HEK293 (cell line): ENCODE measurements around the gene MTPN.
A peak's percentile ranks its signal among the peaks of the same experiment; 100 is the strongest.

Source experiments
- CTCF ChIA-PET: fragments of 350-600 bp; formaldehyde crosslinking; extraction: SDS; loops from one replicate; lab custom pipeline; 2021; ENCODE audit warnings: antibody characterized with exemption; lab: Yijun Ruan, JAX
- POLR2A ChIA-PET: fragments of 300-600 bp; formaldehyde crosslinking; extraction: SDS; loops from one replicate; lab custom pipeline; 2020; ENCODE audit warnings: antibody characterized with exemption, inconsistent platforms; lab: Yijun Ruan, JAX
- H3K27ac ChIP-seq: fragments of 200-500 bp; sonication (Bioruptor generic); 2 replicates; pipeline ENCODE4 v1.5.1; 2014; ENCODE audit warnings: low read depth, low read length, control low read depth, inconsistent platforms; ENCODE audit errors: extremely low read depth
- H3K36me3 ChIP-seq, 2 experiments: fragments of 200-500 bp in 1 of 2; sonication (Bioruptor generic) in 1 of 2; 1 replicate in 1 of 2; 2 replicates in 1 of 2; pipeline ENCODE4 v1.5.1; 2014 to 2017; ENCODE audit warnings: inconsistent platforms in 2 of 2, low read length in 2 of 2; ENCODE audit not compliant: control insufficient read depth in 2 of 2, insufficient read depth in 1 of 2
- H3K4me1 ChIP-seq: fragments of 200-500 bp; sonication (Bioruptor generic); 2 replicates; pipeline ENCODE4 v1.5.1; 2014; ENCODE audit warnings: mild to moderate bottlenecking, low read length, inconsistent platforms; ENCODE audit not compliant: control insufficient read depth, insufficient read depth
- H3K4me3 ChIP-seq: 2 replicates; pipeline ENCODE4 v1.5.1; 2011; ENCODE audit warnings: low read depth, mild to moderate bottlenecking, control low read depth, low read length, moderate library complexity
- H3K9me3 ChIP-seq: fragments of 200-500 bp; sonication (Bioruptor generic); 2 replicates; pipeline ENCODE4 v1.5.1; 2014; ENCODE audit warnings: low read depth, low read length, inconsistent platforms; ENCODE audit not compliant: control insufficient read depth, insufficient read depth
- HOXC10 ChIP-seq: sonication (generic); formaldehyde crosslinking; IDR thresholded peaks from 2 replicates; pipeline ENCODE4 v1.8.1; 2023; ENCODE audit warnings: mild to moderate bottlenecking, missing genetic modification reagents
- OSR2 ChIP-seq: fragments of 450-650 bp; formaldehyde crosslinking; IDR thresholded peaks from 2 replicates; pipeline ENCODE4 v1.5.1; 2016; ENCODE audit warnings: missing biosample characterization, missing genetic modification characterization
- PRDM10 ChIP-seq: fragments of 450-650 bp; formaldehyde crosslinking; IDR thresholded peaks from 2 replicates; pipeline ENCODE4 v1.5.1; 2016; ENCODE audit warnings: missing biosample characterization, missing genetic modification characterization
- SCRT1 ChIP-seq: fragments of 450-650 bp; formaldehyde crosslinking; IDR thresholded peaks from 2 replicates; pipeline ENCODE4 v1.5.1; 2016; ENCODE audit warnings: missing biosample characterization, missing genetic modification characterization, borderline replicate concordance
- SCRT2 ChIP-seq: fragments of 450-650 bp; formaldehyde crosslinking; IDR thresholded peaks from 2 replicates; pipeline ENCODE4 v1.5.1; 2016; ENCODE audit warnings: missing biosample characterization, missing genetic modification characterization
- TSHZ1 ChIP-seq: fragments of 450-650 bp; formaldehyde crosslinking; IDR thresholded peaks from 2 replicates; pipeline ENCODE4 v1.5.1; 2016; ENCODE audit warnings: missing biosample characterization, missing genetic modification characterization, borderline replicate concordance
- ZNF148 ChIP-seq: fragments of 450-650 bp; formaldehyde crosslinking; IDR thresholded peaks from 2 replicates; pipeline ENCODE4 v1.5.0; 2017; ENCODE audit warnings: missing biosample characterization, missing genetic modification characterization, borderline replicate concordance
- ZNF24 ChIP-seq: fragments of 450-650 bp; formaldehyde crosslinking; IDR thresholded peaks from 2 replicates; pipeline ENCODE4 v1.5.1; 2016; ENCODE audit warnings: missing biosample characterization, missing genetic modification characterization
- ZNF248 ChIP-seq: fragments of 450-650 bp; formaldehyde crosslinking; IDR thresholded peaks from 2 replicates; pipeline ENCODE4 v1.5.1; 2017; ENCODE audit warnings: missing biosample characterization, missing genetic modification characterization
- ZNF362 ChIP-seq: fragments of 450-650 bp; formaldehyde crosslinking; IDR thresholded peaks from 2 replicates; pipeline ENCODE4 v1.5.1; 2016; ENCODE audit warnings: missing biosample characterization, missing genetic modification characterization
- ZNF366 ChIP-seq: fragments of 450-650 bp; formaldehyde crosslinking; conservative IDR thresholded peaks from 2 replicates; pipeline ENCODE4 v1.5.1; 2016; ENCODE audit warnings: missing biosample characterization, missing genetic modification characterization
- ZNF433 ChIP-seq: fragments of 450-650 bp; formaldehyde crosslinking; IDR thresholded peaks from 2 replicates; pipeline ENCODE4 v1.5.1; 2016; ENCODE audit warnings: missing biosample characterization, missing genetic modification characterization, low read depth
- ZNF585B ChIP-seq: fragments of 450-650 bp; formaldehyde crosslinking; IDR thresholded peaks from 2 replicates; pipeline ENCODE4 v1.5.1; 2016; ENCODE audit warnings: missing biosample characterization, missing genetic modification characterization
- ZNF704 ChIP-seq: fragments of 450-650 bp; formaldehyde crosslinking; IDR thresholded peaks from 2 replicates; pipeline ENCODE4 v1.5.1; 2016; ENCODE audit warnings: missing biosample characterization, missing genetic modification characterization
- ZNF776 ChIP-seq: fragments of 450-650 bp; formaldehyde crosslinking; IDR thresholded peaks from 2 replicates; pipeline ENCODE4 v1.5.0; 2017; ENCODE audit warnings: missing biosample characterization, missing genetic modification characterization, borderline replicate concordance
- ZSCAN16 ChIP-seq: fragments of 450-650 bp; formaldehyde crosslinking; IDR thresholded peaks from 2 replicates; pipeline ENCODE4 v1.5.1; 2016; ENCODE audit warnings: missing biosample characterization, missing genetic modification characterization
- ZSCAN4 ChIP-seq: fragments of 450-650 bp; formaldehyde crosslinking; IDR thresholded peaks from 2 replicates; pipeline ENCODE4 v1.5.1; 2017; ENCODE audit warnings: missing biosample characterization, missing genetic modification characterization

The MTPN gene

GRCh38 chr7:135979471-135980011 lies 2.4 kb upstream of the MTPN start:
- TF ChIP-seq ZNF248 (no peak), ZNF776 (tag by site-specific recombination) (no peak), ZNF433 (tag by site-specific recombination) (no peak), ZNF585B (tag by site-specific recombination) (no peak), ZNF704 (tag by site-specific recombination) (no peak), ZNF148 (tag by site-specific recombination) (no peak)
- TF ChIP-seq, all 188 proteins: peak for 0
- ChIA-PET CTCF (no interaction called here), POLR2A (no interaction called here)
- Histone ChIP-seq H3K27ac (no peak overlapping the region), H3K9me3 (no peaks in the 10 kb centered on the region), H3K4me1 (peaks cover 2% of the 10 kb centered on the region; the same call in 1 of the 2 replicates), H3K4me3 (no peak overlapping the region), H3K36me3 (peaks cover 0 to 10% of the 10 kb centered on the region in 2 experiments; a peak in 1 of 3 replicates)

GRCh38 chr7:135978624-135979023 lies 1.5 kb upstream of the MTPN start:
- POLR2A ChIA-PET = no interaction called here
- Histone ChIP-seq H3K9me3 (no peaks in the 10 kb centered on the region), H3K27ac (no peak overlapping the region), H3K36me3 (peaks cover 0 to 15% of the 10 kb centered on the region in 2 experiments; a peak in 1 of 3 replicates), H3K4me1 (peaks cover 2% of the 10 kb centered on the region; the same call in 1 of the 2 replicates)
- TF ChIP-seq SCRT1 (tag by site-specific recombination) (peak; percentile 69; the same call in 1 of the 2 replicates), OSR2 (tag by site-specific recombination) (peak; percentile 26; the same call in 1 of the 2 replicates), SCRT2 (tag by site-specific recombination) (peak; percentile 95), HOXC10 (CRISPR knock-in tag) (no peak)
- TF ChIP-seq, all 188 proteins: peak for 3
- CTCF ChIA-PET = no interaction called here
- no peak overlapping the region for H3K4me3 ChIP-seq

- H3K36me3 ChIP-seq = peaks cover 0 to 15% of the 10 kb centered on the region in 2 experiments; a peak in 1 of 3 replicates
- H3K27ac ChIP-seq = no peak overlapping the region
- peak overlapping the region; percentile 99 for H3K4me3 ChIP-seq
- peaks cover 2% of the 10 kb centered on the region; the same call in 1 of the 2 replicates for H3K4me1 ChIP-seq
- POLR2A ChIA-PET = no interaction called here
- CTCF ChIA-PET = interaction anchor here (0.7 to 1.1 kb wide), 2 partner anchors 18 to 32 kb away, joined by 3 read pairs; no protein-coding TSS in a partner anchor
- H3K9me3 ChIP-seq = no peaks in the 10 kb centered on the region
- TF ChIP-seq ZNF362 (tag by site-specific recombination) = peak; percentile 82
- TF ChIP-seq ZNF366 (tag by site-specific recombination) = 0 out of 2 replicates have a peak, but pooled peaks have one; percentile 64
- 0 out of 2 replicates have a peak, but pooled peaks have one; percentile 11 for TF ChIP-seq ZNF24 (tag by site-specific recombination)
- no peak for TF ChIP-seq TSHZ1 (tag by site-specific recombination)
- no peak for TF ChIP-seq ZSCAN16 (tag by site-specific recombination)
- TF ChIP-seq ZSCAN4 = no peak
- TF ChIP-seq PRDM10 (tag by site-specific recombination) = peak; percentile 40; the same call in 1 of the 2 replicates
Observed at GRCh38 chr7:135977742-135978066, 545 bp upstream of the MTPN start.
